ES-I3 (cell line): ENCODE results near the gene RNF149.

ENCODE experiments used
- H3K36me3 ChIP-seq: 2 replicates; pipeline ENCODE4 v1.6.1; 2013; ENCODE audit warnings: mild to moderate bottlenecking, low read length, control low read depth, moderate library complexity; ENCODE audit not compliant: insufficient read depth
- H3K4me1 ChIP-seq: 2 replicates; pipeline ENCODE4 v1.6.1; 2013; ENCODE audit warnings: mild to moderate bottlenecking, control low read depth, low read length; ENCODE audit not compliant: insufficient read depth
- H3K9ac ChIP-seq: 2 replicates; pipeline ENCODE4 v1.6.1; 2013; ENCODE audit warnings: low read depth, mild to moderate bottlenecking, low read length, moderate library complexity
- H3K9me3 ChIP-seq: 2 replicates; pipeline ENCODE4 v1.6.1; 2013; ENCODE audit warnings: mild to moderate bottlenecking, low read length, moderate library complexity; ENCODE audit not compliant: control insufficient read depth, insufficient read depth

RNF149 gene

GRCh38 chr2:101310834-101311695 lies 2.6 kb upstream of the RNF149 start:
- Histone ChIP-seq H3K9me3 (no peaks in the 10 kb centered on the region), H3K4me1 (peaks cover 9% of the 10 kb centered on the region), H3K36me3 (no peaks in the 10 kb centered on the region), H3K9ac (no peak overlapping the region)

- Histone ChIP-seq H3K9me3 (no peaks in the 10 kb centered on the region), H3K4me1 (peaks cover 16% of the 10 kb centered on the region), H3K36me3 (no peaks in the 10 kb centered on the region), H3K9ac (no peak overlapping the region)
Observed at GRCh38 chr2:101310090-101310833, 1.8 kb upstream of the RNF149 start.

- H3K36me3 ChIP-seq = 0 out of 2 replicates have a peak, but pooled peaks cover 2% of the 10 kb centered on the region
- no peaks in the 10 kb centered on the region for H3K9me3 ChIP-seq
- peaks cover 16% of the 10 kb centered on the region for H3K4me1 ChIP-seq
- peak overlapping the region; percentile 91 for H3K9ac ChIP-seq
Observed at GRCh38 chr2:101307950-101308431, 510 bp downstream of the RNF149 start.

GRCh38 chr2:101307503-101307902 lies 998 bp downstream of the RNF149 start:
- Histone ChIP-seq H3K36me3 (0 out of 2 replicates have a peak, but pooled peaks cover 2% of the 10 kb centered on the region), H3K9ac (peak overlapping the region; percentile 91), H3K4me1 (peaks cover 16% of the 10 kb centered on the region), H3K9me3 (no peaks in the 10 kb centered on the region)

GRCh38 chr2:101306410-101306809 lies 2.1 kb downstream of the RNF149 start:
- H3K9ac ChIP-seq = peak overlapping the region; percentile 91; the same call in 1 of the 2 replicates
- H3K4me1 ChIP-seq = peaks cover 16% of the 10 kb centered on the region

GRCh38 chr2:101305492-101306078 lies 2.9 kb downstream of the RNF149 start:
- H3K4me1 ChIP-seq = peaks cover 16% of the 10 kb centered on the region
- H3K36me3 ChIP-seq = 0 out of 2 replicates have a peak, but pooled peaks cover 2% of the 10 kb centered on the region
- no peaks in the 10 kb centered on the region for H3K9me3 ChIP-seq
- H3K9ac ChIP-seq = peak overlapping the region; percentile 18; the same call in 1 of the 2 replicates

More at GRCh38 chr2:101306410-101306809, 2.1 kb downstream of the RNF149 start:
- Histone ChIP-seq H3K9me3 (no peaks in the 10 kb centered on the region), H3K36me3 (0 out of 2 replicates have a peak, but pooled peaks cover 2% of the 10 kb centered on the region)

GRCh38 chr2:101305035-101305434 lies 3.5 kb downstream of the RNF149 start:
- H3K9me3 ChIP-seq = no peaks in the 10 kb centered on the region
- 0 out of 2 replicates have a peak, but pooled peaks cover 2% of the 10 kb centered on the region for H3K36me3 ChIP-seq
- peaks cover 16% of the 10 kb centered on the region for H3K4me1 ChIP-seq
- peak overlapping the region; percentile 18; the same call in 1 of the 2 replicates for H3K9ac ChIP-seq

- Histone ChIP-seq H3K4me1 (peaks cover 16% of the 10 kb centered on the region), H3K36me3 (0 out of 2 replicates have a peak, but pooled peaks cover 2% of the 10 kb centered on the region), H3K9me3 (no peaks in the 10 kb centered on the region), H3K9ac (no peak overlapping the region)
Observed at GRCh38 chr2:101303688-101304087, 4.8 kb downstream of the RNF149 start.

GRCh38 chr2:101302016-101302415 lies 6.5 kb downstream of the RNF149 start:
- no peak overlapping the region for H3K9ac ChIP-seq
- H3K4me1 ChIP-seq = peaks cover 16% of the 10 kb centered on the region
- H3K9me3 ChIP-seq = no peaks in the 10 kb centered on the region
- H3K36me3 ChIP-seq = 0 out of 2 replicates have a peak, but pooled peaks cover 2% of the 10 kb centered on the region

GRCh38 chr2:101300836-101301235 lies 7.7 kb downstream of the RNF149 start:
- Histone ChIP-seq H3K9me3 (no peaks in the 10 kb centered on the region), H3K9ac (no peak overlapping the region), H3K4me1 (peaks cover 5% of the 10 kb centered on the region), H3K36me3 (0 out of 2 replicates have a peak, but pooled peaks cover 2% of the 10 kb centered on the region)

GRCh38 chr2:101300164-101300563 lies 8.3 kb downstream of the RNF149 start:
- Histone ChIP-seq H3K9ac (no peak overlapping the region), H3K4me1 (no peaks in the 10 kb centered on the region; the same call in 1 of the 2 replicates), H3K9me3 (no peaks in the 10 kb centered on the region)

GRCh38 chr2:101299604-101300003 lies 8.9 kb downstream of the RNF149 start:
- Histone ChIP-seq H3K9me3 (no peaks in the 10 kb centered on the region), H3K9ac (no peak overlapping the region), H3K4me1 (no peaks in the 10 kb centered on the region), H3K36me3 (0 out of 2 replicates have a peak, but pooled peaks cover 2% of the 10 kb centered on the region)

More at GRCh38 chr2:101300164-101300563, 8.3 kb downstream of the RNF149 start:
- H3K36me3 ChIP-seq = 0 out of 2 replicates have a peak, but pooled peaks cover 2% of the 10 kb centered on the region

- no peaks in the 10 kb centered on the region for H3K9me3 ChIP-seq
- H3K4me1 ChIP-seq = no peaks in the 10 kb centered on the region
- no peaks in the 10 kb centered on the region for H3K36me3 ChIP-seq
- H3K9ac ChIP-seq = no peak overlapping the region
Observed at GRCh38 chr2:101297383-101297782, 11.1 kb downstream of the RNF149 start.

- Histone ChIP-seq H3K9ac (no peak overlapping the region), H3K9me3 (no peaks in the 10 kb centered on the region), H3K36me3 (no peaks in the 10 kb centered on the region), H3K4me1 (no peaks in the 10 kb centered on the region)
Observed at GRCh38 chr2:101296371-101296770, 12.1 kb downstream of the RNF149 start.
